Activated CD8-positive, alpha-beta memory T cell treated with anti-CD3 and anti-CD28 coated beads, Interleukin-2, amount 10 ng/mL, durations not matched to agents 7 days and 5 days (primary cell): ENCODE data around the gene PLXNA4. TPM values are rescaled to one million over a fixed set of nuclear protein-coding genes. Genes with fewer than 3 reads are reported as not detected.
A peak's percentile ranks its signal among the peaks of the same experiment; 100 is the strongest.

Source experiments
- ATAC-seq: fragments of 150-1000 bp; cut with Tn5 transposase; one replicate; pipeline ENCODE4 v1.10.0; 2021; ENCODE audit warnings: moderate library complexity
- CTCF ChIA-PET: fragments of 350-600 bp; sonication (Branson Sonifier 250); formaldehyde crosslinking; loops from one replicate; lab custom pipeline; 2021; ENCODE audit warnings: antibody characterized with exemption; lab: Charles Lee
- DNase-seq: peaks from one replicate; pipeline ENCODE4 v3.0.0-alpha.2; 2020
- H3K27ac Mint-ChIP-seq: one replicate; pipeline ENCODE4 v1.8.0; 2021; ENCODE audit warnings: mild to moderate bottlenecking, mixed read lengths
- H3K27me3 Mint-ChIP-seq: one replicate; pipeline ENCODE4 v1.8.0; 2021; ENCODE audit warnings: mixed read lengths
- H3K36me3 Mint-ChIP-seq: one replicate; pipeline ENCODE4 v1.8.0; 2021; ENCODE audit warnings: mild to moderate bottlenecking, mixed read lengths
- H3K4me1 Mint-ChIP-seq: one replicate; pipeline ENCODE4 v1.8.0; 2021; ENCODE audit warnings: mixed read lengths
- H3K4me3 Mint-ChIP-seq: one replicate; pipeline ENCODE4 v1.8.0; 2021; ENCODE audit warnings: mild to moderate bottlenecking, moderate library complexity, mixed read lengths
- H3K9me3 Mint-ChIP-seq: one replicate; pipeline ENCODE4 v1.8.0; 2022; ENCODE audit warnings: low read depth, mixed read lengths
- total RNA-seq, 2 experiments: library from RNA; stranded (reverse); gene quantifications; one replicate each; pipeline ENCODE4 v1.2.3, GENCODE V29; 2021

PLXNA4 gene
- total RNA-seq, 2 experiments from 2014 or later, result 1.2 to 1.6 TPM

DNA sequence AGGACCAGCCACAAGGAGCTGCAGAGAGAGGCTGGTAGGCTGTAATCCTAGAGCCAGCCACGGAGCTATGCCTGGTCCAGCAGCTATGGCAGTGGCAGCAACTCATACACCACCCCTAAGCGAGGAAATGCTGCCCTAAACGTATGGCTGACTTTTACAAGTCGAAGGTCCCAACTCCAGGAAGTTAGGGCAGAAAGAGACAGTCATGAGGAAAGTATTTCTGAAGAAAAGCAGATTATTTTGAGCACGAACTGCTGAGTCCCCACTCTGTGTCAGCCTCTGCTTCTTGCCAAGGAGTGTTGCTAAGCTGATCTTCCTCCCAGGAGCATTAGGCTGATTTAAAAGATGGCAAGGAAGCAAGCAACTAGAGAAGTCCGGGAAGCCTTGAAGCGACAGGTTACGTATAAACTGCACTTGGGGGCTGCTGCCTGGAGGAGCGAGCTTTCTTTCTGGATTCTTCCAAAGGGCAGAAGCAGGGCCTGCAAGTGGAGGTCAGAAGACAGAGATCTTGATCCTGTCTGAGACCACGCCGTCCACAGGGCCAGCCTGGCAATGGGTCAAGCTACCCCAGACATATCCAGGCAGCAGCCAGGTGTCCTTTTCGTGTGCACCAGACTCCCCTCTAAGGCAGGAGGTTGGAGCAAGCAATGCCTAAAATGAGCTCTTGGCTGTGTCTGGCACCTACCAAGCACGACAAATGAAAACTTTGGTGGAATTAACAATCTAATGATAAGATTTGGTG, 39.4 kb downstream of the PLXNA4 start:
- ATAC-seq (no peak), DNase-seq (no peak)
- Mint-ChIP-seq H3K27ac (no peak overlapping the region), H3K4me1 (peaks cover 4% of the 10 kb centered on the region), H3K4me3 (no peak overlapping the region), H3K36me3 (no peaks in the 10 kb centered on the region), H3K27me3 (peaks cover 27% of the 10 kb centered on the region), H3K9me3 (no peaks in the 10 kb centered on the region)
- CTCF ChIA-PET, result interaction anchor here (0.9 to 1.2 kb wide), 2 partner anchors 44 to 142 kb away, joined by 3 to 4 read pairs; no protein-coding TSS in a partner anchor

- Mint-ChIP-seq H3K27ac (no peak overlapping the region), H3K4me3 (no peak overlapping the region), H3K36me3 (no peaks in the 10 kb centered on the region), H3K27me3 (peaks cover 13% of the 10 kb centered on the region), H3K9me3 (no peaks in the 10 kb centered on the region), H3K4me1 (peaks cover 9% of the 10 kb centered on the region)
- no peak for ATAC-seq
- CTCF ChIA-PET, result no interaction called here
- no peak for DNase-seq
Measured at GRCh38 chr7:132533916-132534315, 42.4 kb downstream of the PLXNA4 start.

DNA sequence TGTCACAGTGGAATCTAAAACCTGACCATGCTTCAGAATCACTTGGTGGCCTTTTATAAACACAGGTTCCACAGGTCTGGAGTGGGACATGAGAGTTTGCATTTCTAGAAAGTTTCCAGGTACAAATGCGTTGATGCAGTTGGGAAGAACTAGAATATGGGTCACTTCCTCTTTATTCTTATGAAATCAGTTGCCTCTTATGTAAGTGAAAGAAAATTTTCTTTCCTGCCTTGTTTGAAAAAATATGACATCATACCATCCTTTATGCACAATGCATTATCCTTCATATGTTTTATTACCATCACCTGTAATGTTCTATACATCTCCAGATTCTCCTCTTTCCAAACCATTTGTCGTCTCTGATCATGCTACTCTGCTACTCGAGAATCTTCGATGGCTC, 44.0 kb downstream of the PLXNA4 start:
- Mint-ChIP-seq H3K27me3 (peaks cover 9% of the 10 kb centered on the region), H3K36me3 (no peaks in the 10 kb centered on the region), H3K4me1 (peaks cover 8% of the 10 kb centered on the region), H3K4me3 (no peak overlapping the region), H3K9me3 (no peaks in the 10 kb centered on the region), H3K27ac (no peak overlapping the region)
- CTCF ChIA-PET, result no interaction called here
- DNase-seq, result no peak
- ATAC-seq, result no peak

- Mint-ChIP-seq H3K9me3 (no peaks in the 10 kb centered on the region), H3K4me3 (no peak overlapping the region), H3K27me3 (peaks cover 9% of the 10 kb centered on the region), H3K36me3 (no peaks in the 10 kb centered on the region), H3K27ac (no peak overlapping the region), H3K4me1 (peaks cover 9% of the 10 kb centered on the region)
- ATAC-seq, result no peak
- no peak for DNase-seq
- CTCF ChIA-PET, result interaction anchor here (1.6 kb wide), 1 partner anchor 49 kb away, joined by 5 read pairs; no protein-coding TSS in a partner anchor
Measured at GRCh38 chr7:132531562-132531961, 44.7 kb downstream of the PLXNA4 start.

- Mint-ChIP-seq H3K4me1 (peaks cover 15% of the 10 kb centered on the region), H3K27me3 (no peaks in the 10 kb centered on the region), H3K27ac (no peak overlapping the region), H3K9me3 (no peaks in the 10 kb centered on the region), H3K4me3 (no peak overlapping the region), H3K36me3 (no peaks in the 10 kb centered on the region)
- CTCF ChIA-PET, result no interaction called here
- DNase-seq (no peak), ATAC-seq (no peak)
Measured at GRCh38 chr7:132528695-132529094, 47.6 kb downstream of the PLXNA4 start.

DNA sequence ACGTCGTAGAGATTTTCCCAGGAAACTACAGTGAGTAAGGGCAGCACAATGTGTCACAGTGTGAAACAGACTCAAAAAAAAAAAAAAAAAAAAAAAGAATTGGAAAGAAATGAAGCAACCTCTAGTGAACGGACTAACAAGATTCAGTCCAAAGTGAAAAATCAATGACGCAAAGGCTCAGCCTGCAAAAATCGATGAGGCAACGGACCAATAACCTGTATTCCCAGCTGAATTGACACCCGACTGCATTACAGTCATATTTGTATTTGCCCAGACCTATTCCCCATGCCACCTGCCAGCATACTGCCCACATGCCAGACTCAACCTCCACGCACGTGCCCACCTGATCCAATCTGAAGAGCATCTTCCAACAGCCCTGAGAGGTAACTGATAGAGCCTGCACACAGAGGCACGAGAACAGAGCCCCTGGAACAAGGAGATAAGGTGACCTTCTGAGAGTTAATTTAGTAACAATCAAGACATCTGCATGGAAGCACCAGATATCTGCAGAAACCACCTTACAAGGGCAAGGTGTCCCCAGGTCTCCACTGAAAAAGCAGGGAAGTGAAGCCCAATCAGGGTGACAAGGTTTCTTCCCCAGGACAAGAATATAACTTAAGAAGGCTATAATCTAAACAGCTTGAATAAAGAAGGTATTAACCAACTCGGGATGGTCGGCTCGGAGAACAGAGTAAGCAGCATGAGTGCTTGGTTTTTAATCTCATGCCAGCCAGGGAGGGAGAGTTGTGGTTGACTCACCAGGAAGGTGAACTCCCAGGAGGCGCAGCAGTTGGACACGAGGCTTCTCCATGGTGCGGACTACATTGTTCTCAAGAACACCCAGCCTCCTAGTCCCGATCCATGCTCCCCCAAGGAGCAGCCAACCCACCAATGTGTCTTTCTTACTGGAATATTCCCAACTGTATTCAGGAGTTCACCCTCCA, 48.5 kb downstream of the PLXNA4 start:
- CTCF ChIA-PET, result no interaction called here
- H3K4me3 Mint-ChIP-seq, result no peak overlapping the region
- no peaks in the 10 kb centered on the region for H3K27me3 Mint-ChIP-seq
- DNase-seq (no peak), ATAC-seq (no peak)
- H3K9me3 Mint-ChIP-seq, result no peaks in the 10 kb centered on the region
- H3K36me3 Mint-ChIP-seq, result no peaks in the 10 kb centered on the region
- H3K27ac Mint-ChIP-seq, result no peak overlapping the region
- H3K4me1 Mint-ChIP-seq, result peaks cover 15% of the 10 kb centered on the region

DNA sequence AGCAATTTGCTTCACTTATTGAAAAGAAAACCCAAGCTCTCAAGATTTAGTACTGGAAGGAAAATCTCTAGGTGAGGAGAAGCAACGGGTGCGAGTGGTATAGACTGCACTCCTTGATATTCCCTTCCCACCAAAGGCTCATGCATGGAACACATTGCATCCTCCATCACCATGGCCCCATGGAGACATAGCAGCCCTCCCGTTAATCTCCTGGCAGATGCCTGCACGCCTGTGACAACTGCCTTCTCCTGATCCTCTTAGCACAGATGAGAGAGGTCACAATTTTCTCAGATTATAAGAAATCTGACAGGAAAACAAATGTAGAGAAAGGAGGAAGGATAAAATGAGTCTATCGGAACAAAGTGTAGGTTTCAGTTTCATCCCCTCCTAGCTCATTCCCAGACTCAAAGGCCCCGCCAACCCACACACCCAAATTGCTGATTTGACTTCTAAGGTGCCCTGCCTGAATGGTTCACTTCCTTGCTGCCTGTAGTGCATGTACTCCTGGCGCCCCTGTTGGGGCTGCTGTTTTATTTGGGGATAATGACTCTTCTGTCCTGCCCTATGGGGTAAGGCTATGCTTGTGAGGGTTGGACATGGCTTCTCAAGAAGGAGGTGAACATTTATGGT, 50.0 kb downstream of the PLXNA4 start:
- Mint-ChIP-seq H3K27me3 (no peaks in the 10 kb centered on the region), H3K4me3 (no peak overlapping the region), H3K4me1 (peaks cover 10% of the 10 kb centered on the region), H3K27ac (no peak overlapping the region), H3K9me3 (no peaks in the 10 kb centered on the region), H3K36me3 (no peaks in the 10 kb centered on the region)
- peak; percentile 30 for ATAC-seq
- DNase-seq, result no peak
- CTCF ChIA-PET, result no interaction called here

DNA sequence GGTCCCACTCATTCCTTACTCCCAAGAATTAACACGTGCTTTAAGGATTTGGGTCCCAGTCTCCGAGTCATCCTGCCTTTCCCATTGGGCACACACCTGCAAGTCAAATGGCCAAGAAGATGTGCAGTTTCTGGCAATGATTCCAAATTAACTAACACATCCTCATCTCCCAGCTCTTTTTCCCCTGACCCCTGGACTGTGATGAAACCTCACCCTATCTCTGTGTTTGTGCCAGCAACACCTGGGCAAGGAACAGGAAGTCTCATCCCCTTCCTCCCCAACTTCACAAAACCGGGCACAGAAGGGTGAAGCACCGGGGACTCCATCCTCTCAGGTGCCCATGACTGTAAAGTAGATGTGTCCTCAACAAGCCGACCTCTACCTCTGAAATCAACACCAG, 54.8 kb downstream of the PLXNA4 start:
- Mint-ChIP-seq H3K4me1 (peaks cover 9% of the 10 kb centered on the region), H3K27ac (no peak overlapping the region), H3K4me3 (no peak overlapping the region), H3K9me3 (no peaks in the 10 kb centered on the region), H3K36me3 (no peaks in the 10 kb centered on the region), H3K27me3 (no peaks in the 10 kb centered on the region)
- ATAC-seq (no peak), DNase-seq (no peak)
- CTCF ChIA-PET, result interaction anchor here (0.9 to 1.5 kb wide), 2 partner anchors 127 to 203 kb away, joined by 3 to 4 read pairs; no protein-coding TSS in a partner anchor

DNA sequence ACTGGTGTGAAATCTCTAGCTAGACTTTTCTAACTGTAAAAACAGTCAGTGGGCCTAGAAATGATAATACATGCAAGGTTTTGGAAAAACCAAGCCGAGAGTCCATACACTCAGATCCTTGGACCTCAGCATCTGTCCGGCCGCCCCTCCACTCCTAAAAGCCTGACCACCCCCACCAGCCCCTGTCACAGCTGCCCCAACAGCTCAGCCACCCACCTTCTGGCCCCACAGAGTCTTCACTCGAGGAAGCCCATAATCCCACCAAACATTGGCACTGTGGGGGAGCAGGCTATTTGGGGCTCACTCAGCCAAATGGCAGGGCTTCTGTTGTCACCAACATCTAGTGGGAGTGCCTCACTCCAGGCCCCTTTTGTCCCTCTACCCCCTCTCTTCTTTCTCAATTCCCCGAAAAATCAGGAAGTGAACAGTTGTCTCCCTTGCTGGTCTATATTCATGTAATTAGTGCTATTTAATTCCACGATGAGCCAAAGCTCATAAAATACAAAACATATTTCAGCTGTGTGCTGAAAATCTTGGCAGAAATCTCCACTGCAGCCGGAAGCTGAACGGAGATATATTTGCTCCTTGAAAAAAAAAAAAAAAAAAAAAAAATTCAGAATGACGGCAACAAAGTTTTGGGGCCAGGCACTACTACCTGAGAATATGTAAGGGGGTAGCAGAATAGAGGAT, 55.5 kb downstream of the PLXNA4 start:
- ATAC-seq (no peak), DNase-seq (no peak)
- H3K9me3 Mint-ChIP-seq, result no peaks in the 10 kb centered on the region
- H3K36me3 Mint-ChIP-seq, result no peaks in the 10 kb centered on the region
- no peaks in the 10 kb centered on the region for H3K27me3 Mint-ChIP-seq
- CTCF ChIA-PET, result interaction anchor here (0.7 to 1.5 kb wide), 2 partner anchors 58 to 60 kb away, joined by 3 to 4 read pairs; no protein-coding TSS in a partner anchor
- no peak overlapping the region for H3K27ac Mint-ChIP-seq
- no peak overlapping the region for H3K4me3 Mint-ChIP-seq
- H3K4me1 Mint-ChIP-seq, result peaks cover 5% of the 10 kb centered on the region

DNA sequence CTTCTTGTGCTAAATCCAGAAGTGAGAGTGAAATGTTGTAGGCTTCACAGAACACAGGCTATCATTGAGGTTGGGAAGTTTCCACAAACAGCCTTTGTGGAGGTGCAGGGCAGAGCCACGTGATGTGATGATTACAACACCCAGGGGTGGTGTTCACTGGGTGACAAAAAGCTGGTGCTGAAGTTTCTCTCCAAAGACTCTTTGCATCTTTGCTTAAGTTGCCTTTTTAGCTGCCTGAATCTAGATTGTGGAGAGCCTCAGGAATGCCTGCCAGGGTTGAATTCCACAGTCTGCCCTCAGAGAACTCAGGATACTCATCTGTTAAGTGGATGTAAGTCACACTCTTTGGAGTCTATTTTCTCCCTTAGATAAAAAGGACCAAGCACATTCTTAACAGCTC, 56.3 kb downstream of the PLXNA4 start:
- Mint-ChIP-seq H3K27me3 (no peaks in the 10 kb centered on the region), H3K4me1 (peaks cover 5% of the 10 kb centered on the region), H3K4me3 (no peak overlapping the region), H3K9me3 (no peaks in the 10 kb centered on the region), H3K36me3 (no peaks in the 10 kb centered on the region), H3K27ac (no peak overlapping the region)
- no peak for ATAC-seq
- no peak for DNase-seq
- CTCF ChIA-PET, result interaction anchor here (0.7 to 1.5 kb wide), 3 partner anchors 57 to 126 kb away, joined by 3 to 4 read pairs (median 4); no protein-coding TSS in a partner anchor

DNA sequence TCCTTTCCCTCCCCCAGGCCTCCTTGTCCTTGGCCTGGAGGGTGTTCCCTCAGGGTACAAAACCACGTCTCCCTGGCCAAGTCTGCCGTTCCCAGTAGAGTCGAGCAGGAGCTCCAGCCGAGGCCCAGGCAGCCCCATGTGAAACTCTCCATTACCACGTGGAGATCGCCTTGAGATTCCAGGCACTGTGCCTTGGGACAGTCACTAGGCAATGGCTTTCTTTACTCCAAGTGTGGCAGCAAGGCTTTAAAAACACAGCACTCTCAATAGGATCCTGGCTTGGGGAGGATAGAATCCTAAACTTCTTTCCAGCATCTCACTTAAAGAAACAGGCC, 57.5 kb downstream of the PLXNA4 start:
- Mint-ChIP-seq H3K27ac (no peak overlapping the region), H3K36me3 (no peaks in the 10 kb centered on the region), H3K4me3 (no peak overlapping the region), H3K27me3 (no peaks in the 10 kb centered on the region), H3K9me3 (no peaks in the 10 kb centered on the region), H3K4me1 (peaks cover 5% of the 10 kb centered on the region)
- CTCF ChIA-PET, result interaction anchor here (1.5 to 1.9 kb wide), 3 partner anchors 10 to 125 kb away, joined by 4 to 5 read pairs (median 4); no protein-coding TSS in a partner anchor
- no peak for DNase-seq
- no peak for ATAC-seq

- Mint-ChIP-seq H3K36me3 (no peaks in the 10 kb centered on the region), H3K27me3 (no peaks in the 10 kb centered on the region), H3K9me3 (no peaks in the 10 kb centered on the region), H3K4me1 (peaks cover 5% of the 10 kb centered on the region), H3K4me3 (no peak overlapping the region), H3K27ac (no peak overlapping the region)
- DNase-seq (no peak), ATAC-seq (peak; percentile 45)
- CTCF ChIA-PET, result interaction anchor here (1.1 to 1.9 kb wide), 6 partner anchors 9 to 124 kb away, joined by 3 to 5 read pairs (median 4); no protein-coding TSS in a partner anchor
Measured at GRCh38 chr7:132518102-132518838, 58.0 kb downstream of the PLXNA4 start.
